GM21423 (cell line): Measurements from ENCODE around the gene SCFD2.

Experiments
- ATAC-seq: cut with Tn5 transposase; IDR thresholded peaks from one replicate; pipeline ENCODE4 v1.9.1; 2021; ENCODE audit warnings: mild to moderate bottlenecking, moderate library complexity; ENCODE audit not compliant: unreplicated experiment

Gene SCFD2

GRCh38 chr4:52939739-52940138, 426.1 kb downstream of the SCFD2 start:
- no peak for ATAC-seq

- ATAC-seq, result no peak
These were observed 426.5 kb downstream of the SCFD2 start for GRCh38 chr4:52939325-52939724.

GRCh38 chr4:52937829-52938228, 428.0 kb downstream of the SCFD2 start:
- ATAC-seq, result no peak

- no peak for ATAC-seq
These were observed 429.1 kb downstream of the SCFD2 start for GRCh38 chr4:52936729-52937128.

GRCh38 chr4:52935317-52935716, 430.5 kb downstream of the SCFD2 start:
- ATAC-seq, result no peak

- no peak for ATAC-seq
These were observed 432.1 kb downstream of the SCFD2 start for GRCh38 chr4:52933738-52934137.

GRCh38 chr4:52932591-52933470, 433.0 kb downstream of the SCFD2 start:
- no peak for ATAC-seq

GRCh38 chr4:52931243-52931642, 434.6 kb downstream of the SCFD2 start:
- ATAC-seq, result no peak

- ATAC-seq, result no peak
These were observed 439.5 kb downstream of the SCFD2 start for GRCh38 chr4:52926196-52926974.

- ATAC-seq, result no peak
These were observed 440.3 kb downstream of the SCFD2 start for GRCh38 chr4:52925531-52925968.

GRCh38 chr4:52919461-52919860, 446.4 kb downstream of the SCFD2 start:
- no peak for ATAC-seq

- ATAC-seq, result no peak
These were observed 448.0 kb downstream of the SCFD2 start for GRCh38 chr4:52917817-52918216.

- ATAC-seq, result no peak
These were observed 450.0 kb downstream of the SCFD2 start for GRCh38 chr4:52915730-52916300.

- no peak for ATAC-seq
These were observed 450.7 kb downstream of the SCFD2 start for GRCh38 chr4:52915191-52915590.

GRCh38 chr4:52914051-52914605, 451.7 kb downstream of the SCFD2 start:
- no peak for ATAC-seq

- ATAC-seq, result no peak
These were observed 453.3 kb downstream of the SCFD2 start for GRCh38 chr4:52912608-52913007.

- peak; percentile 69 for ATAC-seq
These were observed 454.1 kb downstream of the SCFD2 start for GRCh38 chr4:52911684-52912294.

- ATAC-seq, result no peak
These were observed 455.7 kb downstream of the SCFD2 start for GRCh38 chr4:52910115-52910514.

GRCh38 chr4:52907510-52907909, 458.4 kb downstream of the SCFD2 start:
- no peak for ATAC-seq

GRCh38 chr4:52904421-52904820, 461.4 kb downstream of the SCFD2 start:
- no peak for ATAC-seq

GRCh38 chr4:52903273-52903672, 462.6 kb downstream of the SCFD2 start:
- ATAC-seq, result no peak
